T-helper 1 cell (primary cell): Measurements from ENCODE around the gene CAMTA1.

Source experiments
- DNase-seq, 5 donors: peaks; one replicate each; pipeline ENCODE4 v3.0.0-alpha.2; 2012 to 2020

Gene CAMTA1

DNA sequence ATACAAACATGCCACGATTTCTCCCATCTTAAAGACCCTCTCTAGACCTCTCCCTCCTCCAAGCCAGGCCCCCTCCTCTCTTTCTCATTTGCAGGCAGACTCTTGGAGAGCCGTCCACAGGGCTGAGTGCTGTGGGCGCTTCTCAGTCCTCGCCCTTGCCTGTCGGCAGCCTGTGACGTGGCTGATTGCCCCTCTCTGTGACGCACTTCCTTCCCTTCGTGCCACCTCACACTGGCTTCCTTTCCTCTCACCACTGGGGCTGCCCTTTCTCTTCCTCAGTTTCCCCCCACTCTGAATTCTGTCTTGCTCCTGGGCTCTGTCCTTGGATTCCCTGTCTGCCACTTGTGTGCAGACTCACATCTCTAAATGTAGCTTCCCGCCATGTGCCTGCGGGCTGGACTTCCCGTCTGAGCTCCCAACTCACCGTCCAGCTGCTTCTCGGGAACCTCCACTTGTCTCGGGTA is 227.2 kb downstream of the CAMTA1 start:
- DNase-seq: no peak

DNA sequence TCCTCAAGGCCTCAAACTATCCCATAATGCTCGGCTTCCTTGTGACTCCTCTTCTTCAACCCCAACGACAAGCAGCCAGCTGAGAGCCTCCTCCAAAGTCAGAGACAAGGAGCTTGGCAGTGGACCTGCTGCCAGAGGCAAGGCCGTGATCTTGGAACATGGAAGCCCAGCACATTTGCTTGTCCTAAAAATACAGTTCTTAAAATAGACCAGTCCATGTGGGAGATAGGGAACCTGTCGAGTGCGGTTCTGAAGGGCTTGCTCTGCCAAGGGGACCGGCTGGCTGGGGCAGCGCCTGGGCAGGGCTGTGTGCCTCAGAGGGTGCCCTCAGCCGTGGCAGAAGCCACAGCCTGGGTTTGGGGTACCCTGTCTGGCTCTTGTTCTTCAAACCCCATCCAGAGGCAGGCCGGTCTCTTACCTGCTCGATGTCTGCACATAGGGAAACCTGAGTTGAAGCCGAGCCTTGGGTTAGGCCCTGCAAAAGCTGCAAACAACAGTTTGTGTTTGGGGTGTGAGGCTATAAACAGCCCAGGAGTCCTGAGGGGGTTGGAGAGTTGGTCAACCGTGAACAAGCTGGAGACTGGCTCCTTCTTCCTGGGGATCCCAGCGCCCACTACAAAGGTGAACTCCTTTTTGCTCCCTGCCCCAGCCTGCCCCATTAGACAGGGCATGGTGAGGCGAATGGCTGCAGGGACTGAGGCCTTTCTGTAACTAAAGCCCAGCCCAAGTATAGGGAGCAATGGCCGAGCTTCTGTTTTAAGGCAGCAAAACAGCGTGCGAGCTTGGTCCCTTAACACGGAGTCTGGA is 228.8 kb downstream of the CAMTA1 start:
- DNase-seq: no peak

DNA sequence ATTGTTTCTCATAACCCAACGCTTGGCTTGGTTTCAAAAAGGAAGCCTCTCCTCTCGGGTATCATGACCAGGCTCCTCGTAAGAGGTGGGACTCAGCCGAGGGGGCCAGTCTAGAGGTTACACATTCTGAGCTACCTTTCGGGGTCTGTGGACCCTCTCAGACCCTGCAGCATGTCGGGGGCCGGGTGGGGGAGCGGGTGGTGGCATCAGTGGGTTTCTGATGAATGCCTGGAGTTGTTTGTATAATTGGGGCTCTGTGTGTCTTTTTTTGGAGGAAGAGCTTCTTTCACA is 229.3 kb downstream of the CAMTA1 start:
- no peak for DNase-seq

DNA sequence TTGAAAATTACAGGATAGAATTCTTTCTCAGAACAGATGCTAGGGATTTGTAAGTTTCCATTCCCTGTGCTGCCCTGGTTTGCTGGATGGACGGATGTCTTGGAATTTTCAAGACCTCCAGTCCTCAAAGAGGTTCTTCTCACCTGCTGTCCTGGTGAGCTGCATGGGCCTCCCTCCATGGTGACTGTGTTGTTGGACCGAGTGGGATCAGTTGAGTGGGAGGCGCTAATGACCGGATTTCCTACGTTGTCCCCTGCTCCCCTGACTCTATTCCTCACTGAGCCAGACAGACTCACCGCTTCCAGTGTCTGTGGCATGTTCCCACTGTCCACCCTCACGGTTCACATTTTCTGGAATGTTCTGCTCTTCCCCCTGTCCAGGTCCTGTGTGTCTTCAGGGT is 229.8 kb downstream of the CAMTA1 start:
- no peak for DNase-seq

DNA sequence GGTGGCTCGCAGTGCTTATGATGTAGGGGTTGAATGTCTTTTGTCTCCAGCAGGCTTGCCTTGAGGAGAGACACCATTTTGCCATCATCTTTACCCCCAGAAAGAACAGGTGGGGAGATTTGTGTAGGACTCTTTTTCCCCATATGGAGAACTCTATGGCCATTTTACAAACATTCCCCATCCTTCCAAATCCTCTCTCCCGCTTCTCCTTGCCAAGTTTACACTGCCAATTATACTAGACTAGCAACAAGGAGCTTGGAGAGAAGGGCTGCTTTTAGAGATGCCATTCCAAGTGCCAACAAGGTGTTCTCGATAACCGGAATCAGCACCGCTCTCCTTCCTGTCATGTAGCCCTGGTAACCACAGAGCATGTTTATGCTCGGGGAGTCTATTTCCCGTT is 233.1 kb downstream of the CAMTA1 start:
- no peak for DNase-seq

DNA sequence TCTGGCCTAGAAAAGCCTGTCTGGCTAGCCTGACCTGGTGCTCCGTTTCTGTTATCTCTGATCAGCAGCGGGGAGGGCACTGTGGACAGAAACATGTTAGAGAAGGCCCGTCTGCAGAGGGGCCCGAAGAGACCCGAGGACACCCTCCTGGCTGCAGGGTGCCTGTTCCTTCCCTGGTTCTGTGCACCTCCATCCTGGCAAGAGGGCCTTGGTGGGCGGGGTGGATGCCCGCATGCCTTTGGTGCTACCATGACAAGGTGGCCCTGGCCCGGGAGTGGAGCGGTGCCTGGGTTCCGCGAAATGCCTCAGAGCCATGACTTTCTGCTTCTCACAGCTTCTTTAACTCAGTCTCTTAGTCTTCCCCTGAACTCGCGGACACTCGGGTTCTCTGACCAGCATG is 233.6 kb downstream of the CAMTA1 start:
- no peak for DNase-seq

DNA sequence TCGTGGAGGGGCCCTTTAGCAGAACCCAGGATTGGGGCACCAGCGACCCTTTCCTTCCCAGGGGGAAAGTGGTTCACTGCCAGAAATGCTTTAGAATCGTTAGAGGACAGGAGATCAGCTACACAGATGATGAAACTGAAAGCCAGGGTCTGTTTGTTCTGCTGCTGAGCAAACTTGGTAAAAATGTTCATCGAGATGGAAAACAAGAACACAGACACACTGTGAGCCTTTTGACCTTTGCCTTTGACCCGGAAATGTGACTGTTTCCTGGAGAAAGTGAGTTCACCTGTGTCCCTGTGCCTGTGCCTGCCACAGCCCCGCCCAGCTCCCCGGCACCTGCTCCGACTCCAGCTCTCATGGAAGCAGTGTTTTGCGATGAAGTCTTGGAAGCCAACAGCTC is 234.3 kb downstream of the CAMTA1 start:
- DNase-seq: no peak

DNA sequence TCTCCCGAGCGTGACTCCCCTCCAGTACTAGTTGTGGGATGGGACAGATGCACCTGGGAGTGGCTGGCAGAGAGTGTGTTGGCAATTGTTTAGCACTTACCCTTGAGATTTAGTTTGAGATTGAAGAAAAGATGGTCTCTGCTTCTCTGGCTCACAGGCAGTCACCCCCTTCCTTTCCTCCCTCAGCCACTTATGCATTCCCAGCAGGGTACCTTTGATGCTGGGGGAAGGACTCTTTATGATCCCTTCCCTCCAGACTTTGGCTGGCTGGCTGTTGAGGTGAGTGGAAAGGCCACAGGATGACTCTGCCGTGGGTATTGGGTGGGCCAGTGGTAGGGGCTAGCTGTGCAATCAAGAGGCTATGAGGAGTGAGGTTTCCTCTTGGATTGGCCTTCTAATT is 236.8 kb downstream of the CAMTA1 start:
- DNase-seq: no peak

DNA sequence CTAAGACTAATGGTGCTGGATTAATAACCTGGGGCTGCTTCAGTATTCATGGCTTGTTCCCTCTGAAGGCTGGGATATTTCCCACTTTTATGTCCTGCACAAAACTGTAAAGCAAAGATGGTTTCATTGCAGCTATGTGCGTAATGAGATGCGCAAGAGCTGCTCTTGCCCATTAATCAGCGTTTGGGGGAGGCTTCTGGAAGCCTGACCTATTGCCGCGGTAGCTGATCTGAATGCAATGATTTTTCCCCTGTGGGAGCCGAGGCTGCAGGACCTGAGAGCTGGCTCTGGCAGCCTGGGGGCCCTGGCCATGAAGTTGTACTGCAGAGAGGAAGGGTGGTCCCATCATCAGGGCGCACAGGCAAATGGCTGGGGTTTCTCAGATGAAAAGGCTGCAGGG is 239.8 kb downstream of the CAMTA1 start:
- DNase-seq: no peak

DNA sequence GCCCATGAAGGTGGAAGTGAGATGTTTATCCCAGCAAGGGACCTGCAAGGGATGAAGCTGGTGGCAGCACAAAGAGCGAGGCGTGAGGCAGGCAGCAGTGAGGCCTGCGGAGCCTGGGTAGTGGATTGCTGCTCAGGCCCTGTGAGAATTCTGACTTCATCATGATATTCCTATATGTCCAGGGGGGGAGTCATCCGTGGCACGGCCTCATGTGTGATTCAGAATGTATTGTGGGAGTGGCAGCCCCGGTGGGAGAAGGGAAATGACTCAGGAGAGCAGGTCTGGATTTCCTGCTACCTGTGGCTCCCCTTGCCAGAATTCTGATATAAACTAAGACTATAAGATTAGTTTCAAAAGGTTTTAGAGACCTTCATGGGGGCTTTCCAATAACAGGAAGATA is 240.9 kb downstream of the CAMTA1 start:
- DNase-seq: no peak

DNA sequence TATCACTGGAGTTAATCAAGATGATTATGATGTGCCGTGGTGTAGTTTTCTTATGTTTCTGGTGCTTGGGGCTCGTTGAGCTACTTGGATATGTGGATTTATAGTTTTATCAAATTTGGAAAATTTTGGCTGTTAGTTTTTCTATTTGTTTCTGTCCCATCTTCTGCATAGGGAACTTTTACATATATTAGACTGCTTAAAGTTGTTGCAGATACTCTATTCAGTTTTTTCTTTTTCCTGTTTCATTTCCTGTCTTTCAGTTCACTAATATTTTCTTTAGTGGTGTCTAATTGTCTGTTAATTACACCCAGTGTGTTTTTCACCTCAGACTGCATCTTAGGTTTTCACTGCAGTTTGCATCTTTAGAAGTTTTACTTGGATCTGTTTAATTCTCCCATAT is 247.7 kb downstream of the CAMTA1 start:
- no peak for DNase-seq

DNA sequence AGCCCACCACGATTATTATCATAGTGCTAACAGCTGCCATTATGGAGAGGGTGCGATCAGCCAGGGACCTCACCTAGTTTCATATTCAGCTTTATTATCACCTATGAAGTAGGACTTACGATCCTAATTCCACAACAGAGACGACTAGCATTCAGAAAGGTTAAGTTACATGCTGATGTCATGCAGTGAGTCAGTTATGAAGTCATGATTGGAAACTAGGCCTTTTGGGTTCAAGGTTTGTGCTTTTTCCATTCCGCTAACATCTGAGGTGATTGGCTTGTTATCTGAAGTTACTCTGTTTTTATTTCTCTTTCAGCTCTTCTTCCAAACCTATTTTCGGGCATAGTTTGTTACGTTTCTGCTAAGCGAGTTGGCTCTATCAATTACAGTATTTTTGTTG is 251.1 kb downstream of the CAMTA1 start:
- no peak for DNase-seq

DNA sequence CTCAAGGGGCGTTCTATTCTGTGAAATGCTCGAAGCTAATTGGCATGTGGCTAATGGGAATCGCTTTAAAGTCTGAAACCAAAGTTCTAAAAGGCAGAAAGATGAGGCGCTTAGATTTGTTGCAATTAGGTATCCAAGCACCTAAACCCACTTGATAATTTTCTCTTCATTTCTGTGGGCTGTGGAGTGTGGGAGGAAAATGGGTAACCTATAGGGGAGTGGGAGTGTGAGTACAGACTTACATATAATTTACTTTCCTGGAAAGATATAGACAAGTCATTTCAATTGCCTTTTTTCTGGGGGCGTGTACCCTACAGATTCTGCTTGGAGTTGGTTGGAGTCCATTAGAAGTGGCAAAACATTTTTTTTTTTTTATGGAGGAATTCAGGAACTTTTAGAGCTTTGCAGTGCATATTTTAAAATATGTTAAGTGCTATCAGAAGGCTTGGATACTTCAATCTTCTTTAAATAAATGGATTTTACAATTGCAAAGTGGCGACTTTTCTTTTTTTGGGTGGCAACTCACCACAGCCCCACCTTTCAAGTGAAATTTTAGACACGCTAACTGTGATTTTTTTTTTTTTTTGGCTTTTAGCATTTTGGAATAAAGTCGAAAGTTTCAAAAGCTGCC is 254.5 kb downstream of the CAMTA1 start:
- no peak for DNase-seq

DNA sequence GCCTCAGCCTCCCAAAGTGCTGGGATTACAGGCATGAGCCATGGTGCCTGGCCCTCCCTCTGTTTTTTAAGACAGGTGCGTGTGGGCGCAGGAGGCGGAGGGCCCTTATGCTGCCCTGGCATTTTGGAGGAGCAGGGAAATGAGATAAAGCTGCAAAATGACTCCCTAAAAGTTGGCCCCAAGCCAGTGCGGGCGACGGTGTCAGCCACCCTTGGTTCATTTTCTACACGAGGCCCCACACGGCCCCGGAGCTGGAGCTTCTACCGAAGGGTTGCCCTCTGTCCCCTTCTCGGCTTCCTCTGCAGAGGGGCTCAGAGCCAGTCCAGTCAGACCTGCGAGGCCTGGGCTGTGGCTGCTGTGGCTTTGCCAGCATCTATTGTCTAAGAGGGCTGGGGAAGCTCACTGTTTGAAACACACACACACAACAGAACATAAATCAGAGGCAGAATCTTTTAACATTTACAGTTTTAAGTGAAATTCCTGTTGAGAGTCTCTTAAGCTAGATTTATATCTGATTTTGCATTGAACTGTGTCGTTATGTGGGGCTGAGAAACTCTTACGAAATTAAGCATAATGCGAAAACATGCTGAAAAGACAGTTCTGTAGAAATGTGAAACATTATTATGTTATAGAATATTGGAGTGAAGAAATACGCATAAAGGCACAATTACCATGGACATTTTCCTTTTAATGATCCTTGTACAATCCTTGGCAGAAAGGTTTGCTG is 255.9 kb downstream of the CAMTA1 start:
- DNase-seq: no peak

DNA sequence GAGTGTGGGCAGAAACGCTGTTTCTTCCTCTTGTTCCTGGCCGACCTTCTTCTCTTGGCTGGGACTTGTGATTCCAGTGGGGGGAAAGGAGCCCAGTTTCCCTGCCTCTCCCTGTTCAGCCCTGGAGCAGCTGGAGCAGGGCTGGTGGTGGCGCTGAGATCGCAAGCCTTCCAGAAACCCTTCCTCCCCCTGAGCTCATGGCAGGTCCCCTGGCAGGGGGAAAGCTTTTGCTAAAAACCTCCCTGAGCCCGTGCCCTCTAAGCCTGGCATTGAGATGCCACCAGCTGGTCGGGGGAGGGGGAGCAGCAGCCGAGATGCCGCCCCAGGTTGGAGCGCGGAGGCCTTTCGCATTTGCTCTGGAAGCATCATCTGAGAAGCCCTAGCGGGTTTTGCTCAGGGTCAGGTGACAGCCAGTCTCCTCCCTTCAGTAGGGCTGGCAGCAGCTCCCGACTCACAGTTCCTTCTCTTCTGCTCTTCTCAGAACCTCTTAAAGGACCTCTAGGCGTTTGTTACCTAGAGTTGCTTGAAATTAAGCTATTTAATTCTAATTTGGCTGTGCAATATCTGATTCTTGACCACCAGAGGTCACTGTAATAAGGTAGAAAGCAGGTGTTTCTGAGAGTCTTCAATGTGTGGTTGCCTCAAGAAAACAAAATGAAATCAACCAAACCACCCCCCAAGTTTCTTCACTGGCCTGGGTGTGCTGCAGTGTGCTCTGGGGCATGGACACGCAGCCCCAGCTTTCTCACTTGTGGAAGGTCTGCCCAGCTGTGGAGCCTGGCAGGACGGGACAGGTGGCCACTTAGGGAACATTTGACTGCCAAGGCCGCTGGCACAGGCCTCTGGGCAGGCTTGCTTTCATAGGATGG is 257.3 kb downstream of the CAMTA1 start:
- no peak for DNase-seq

DNA sequence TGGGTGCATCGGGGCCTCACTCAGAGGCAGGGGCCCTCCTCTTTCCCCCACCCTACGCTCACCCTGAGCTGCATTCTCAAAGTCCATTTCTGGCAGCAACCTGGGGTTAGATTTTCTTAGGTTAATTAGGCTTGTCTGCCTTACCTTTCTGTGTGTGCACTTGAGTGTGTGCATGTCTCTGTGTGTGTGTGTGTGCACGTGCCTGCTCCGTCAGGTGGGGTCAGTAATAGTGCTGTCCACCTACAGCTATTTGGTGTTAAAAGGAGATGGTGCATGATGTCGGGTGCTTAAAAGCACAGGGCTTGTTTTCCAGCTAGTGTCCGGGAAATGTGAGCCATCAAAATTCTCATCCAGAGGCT is 257.9 kb downstream of the CAMTA1 start:
- no peak for DNase-seq

DNA sequence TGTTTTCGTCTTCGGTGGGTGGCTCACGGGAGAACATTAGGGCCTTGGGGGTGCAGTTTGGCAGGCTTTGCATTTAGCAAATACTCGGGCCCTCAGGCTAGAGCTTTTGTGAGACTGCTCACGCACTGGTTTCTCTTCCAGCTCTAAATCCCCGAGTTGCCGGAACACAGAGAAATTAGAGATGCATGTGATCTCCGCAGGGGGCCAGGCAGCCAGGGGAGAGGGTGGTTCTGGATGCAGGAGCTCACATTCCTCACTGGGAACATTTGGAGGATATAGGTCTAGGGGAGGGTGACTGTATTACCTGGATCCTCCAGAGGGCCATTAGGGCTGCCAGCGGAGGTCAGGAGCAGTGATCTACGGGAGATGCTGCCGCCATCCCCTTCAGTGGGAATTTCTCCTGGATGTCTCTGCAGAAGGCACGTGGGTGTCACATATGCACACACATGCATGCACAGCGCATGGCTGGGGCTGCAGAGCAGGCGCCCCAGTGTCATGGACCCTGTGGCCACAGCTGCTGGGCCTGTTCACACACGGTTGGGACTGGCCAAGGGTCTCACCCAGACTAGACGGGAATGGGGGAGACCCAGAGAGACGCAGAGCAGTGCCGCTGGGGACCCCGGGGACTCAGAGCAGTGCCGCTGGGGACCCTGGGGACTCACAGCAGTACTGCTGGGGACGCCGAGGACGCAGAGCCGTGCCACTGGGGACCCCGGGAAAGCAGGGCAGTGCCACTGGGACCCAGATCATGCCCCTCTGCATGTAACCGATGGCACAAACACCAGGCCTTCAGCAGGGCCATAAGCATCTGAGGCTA is 258.7 kb downstream of the CAMTA1 start:
- no peak for DNase-seq

DNA sequence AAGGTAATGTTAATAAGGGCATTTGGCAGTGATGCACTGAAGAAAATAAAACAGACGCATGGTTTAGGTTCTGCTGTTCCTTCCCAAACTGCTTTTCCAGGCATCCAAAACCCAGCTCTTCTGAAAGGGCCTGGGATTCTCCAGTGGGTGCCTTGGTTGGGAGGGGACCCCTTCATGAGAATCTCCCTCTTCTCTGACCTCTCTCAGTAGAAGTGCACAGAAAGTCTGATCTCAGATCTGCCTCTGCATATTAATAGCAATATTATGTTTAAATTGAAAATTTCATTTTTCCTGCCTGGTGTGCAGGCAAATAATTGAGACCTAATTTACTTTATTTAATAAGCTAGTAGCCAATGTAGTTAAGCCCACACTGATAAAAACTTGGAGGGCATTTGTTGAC is 260.6 kb downstream of the CAMTA1 start:
- no peak for DNase-seq

DNA sequence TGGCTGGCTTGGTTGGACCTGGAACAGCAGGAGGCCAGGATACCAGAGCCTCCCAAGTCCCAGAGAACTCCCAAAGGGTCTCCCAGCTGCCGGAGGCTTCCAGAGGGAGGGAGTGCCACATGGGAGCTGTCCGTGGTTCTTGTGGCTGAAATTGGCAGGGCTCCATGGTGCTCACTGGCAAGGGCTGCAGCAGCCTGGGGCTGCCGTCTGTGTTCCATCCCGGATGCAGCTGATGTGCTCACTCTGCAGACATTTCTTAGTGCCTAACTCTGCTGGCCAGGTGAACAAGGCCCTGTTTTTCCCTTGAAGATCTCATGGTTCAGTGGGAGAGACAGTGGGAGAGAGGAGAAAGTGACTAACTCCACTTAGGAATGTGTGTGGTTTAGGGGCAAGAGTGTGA is 261.1 kb downstream of the CAMTA1 start:
- no peak for DNase-seq

DNA sequence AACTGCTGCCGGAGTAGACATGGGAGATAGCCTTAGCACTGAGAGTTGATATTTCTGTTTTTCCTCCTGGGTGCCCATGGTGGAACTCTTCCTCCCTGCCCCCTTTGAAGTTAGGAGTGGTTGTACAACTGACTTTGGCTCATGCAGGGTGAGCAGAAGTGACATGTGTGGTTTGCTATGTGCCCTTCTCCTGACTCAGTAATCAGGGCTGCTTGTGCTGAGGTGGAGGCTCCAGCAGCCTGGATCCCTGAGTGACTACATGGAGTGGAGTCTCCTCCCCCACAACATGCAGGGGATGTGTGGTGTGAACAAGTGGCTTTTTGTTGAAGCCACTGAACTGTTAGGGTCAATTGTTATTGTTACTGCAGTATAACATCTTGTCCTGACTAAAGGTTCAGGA is 261.6 kb downstream of the CAMTA1 start:
- DNase-seq: no peak

DNA sequence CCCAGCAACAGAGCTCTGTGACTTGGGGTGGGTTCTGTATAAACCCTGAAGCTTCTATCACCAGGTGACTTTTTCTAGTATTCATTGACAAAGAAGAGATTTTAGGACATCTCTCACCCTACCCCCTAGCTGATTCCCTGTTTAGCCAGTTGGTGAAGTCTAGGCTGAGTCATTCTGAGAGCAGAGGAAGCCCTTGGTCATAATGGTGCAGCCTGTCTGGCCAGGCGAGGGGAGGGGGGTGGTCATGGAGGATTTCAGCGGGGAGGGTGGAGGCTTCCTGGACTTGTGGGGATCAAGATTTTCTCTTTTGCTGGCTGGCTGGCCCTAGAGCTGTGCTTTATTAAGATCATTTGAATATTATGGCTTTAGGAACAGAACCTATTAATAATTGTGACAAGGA is 262.6 kb downstream of the CAMTA1 start:
- DNase-seq: no peak

DNA sequence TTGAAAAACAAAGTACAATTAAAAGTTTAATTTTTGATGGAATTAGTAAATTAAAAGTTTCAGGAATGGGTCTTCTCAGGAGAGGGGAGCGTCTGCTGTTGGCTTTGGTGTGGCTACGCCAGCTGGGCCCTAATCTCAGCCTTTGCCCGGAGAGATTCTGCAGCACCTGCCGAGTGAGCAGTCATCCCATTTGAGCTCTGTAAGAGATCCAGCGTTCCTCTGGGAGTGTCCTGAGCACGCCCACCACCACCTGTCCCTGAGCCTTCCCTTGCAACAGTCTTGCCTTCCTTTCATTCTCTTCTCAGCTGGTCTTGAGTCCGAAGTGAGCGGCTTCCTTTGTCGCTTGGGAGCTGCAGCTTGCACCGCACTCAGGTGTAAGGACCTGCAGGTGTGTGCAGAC is 263.1 kb downstream of the CAMTA1 start:
- DNase-seq: no peak
